ENCODE measurements around the gene JCHAIN.

The JCHAIN gene

DNA sequence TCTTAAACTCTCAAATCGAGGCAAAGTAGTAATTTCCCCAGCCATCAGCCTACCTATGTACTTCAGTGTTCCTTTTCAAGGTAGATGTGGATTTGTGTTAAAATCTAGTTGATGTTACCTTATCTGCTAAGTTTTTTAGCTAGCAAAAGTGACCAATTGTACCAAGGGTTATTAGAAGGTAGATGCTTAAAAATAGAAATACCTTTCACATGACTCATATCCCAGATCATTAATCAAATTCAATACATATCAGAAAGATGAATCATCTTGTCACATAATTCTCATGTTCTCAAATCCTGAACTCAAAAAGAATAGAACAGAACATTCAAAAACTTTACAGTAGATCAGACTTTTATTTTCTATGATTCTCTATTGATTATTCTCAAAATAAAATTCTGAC, 34.3 kb downstream of the JCHAIN start:
- TF ChIP-seq, protein P1, sequence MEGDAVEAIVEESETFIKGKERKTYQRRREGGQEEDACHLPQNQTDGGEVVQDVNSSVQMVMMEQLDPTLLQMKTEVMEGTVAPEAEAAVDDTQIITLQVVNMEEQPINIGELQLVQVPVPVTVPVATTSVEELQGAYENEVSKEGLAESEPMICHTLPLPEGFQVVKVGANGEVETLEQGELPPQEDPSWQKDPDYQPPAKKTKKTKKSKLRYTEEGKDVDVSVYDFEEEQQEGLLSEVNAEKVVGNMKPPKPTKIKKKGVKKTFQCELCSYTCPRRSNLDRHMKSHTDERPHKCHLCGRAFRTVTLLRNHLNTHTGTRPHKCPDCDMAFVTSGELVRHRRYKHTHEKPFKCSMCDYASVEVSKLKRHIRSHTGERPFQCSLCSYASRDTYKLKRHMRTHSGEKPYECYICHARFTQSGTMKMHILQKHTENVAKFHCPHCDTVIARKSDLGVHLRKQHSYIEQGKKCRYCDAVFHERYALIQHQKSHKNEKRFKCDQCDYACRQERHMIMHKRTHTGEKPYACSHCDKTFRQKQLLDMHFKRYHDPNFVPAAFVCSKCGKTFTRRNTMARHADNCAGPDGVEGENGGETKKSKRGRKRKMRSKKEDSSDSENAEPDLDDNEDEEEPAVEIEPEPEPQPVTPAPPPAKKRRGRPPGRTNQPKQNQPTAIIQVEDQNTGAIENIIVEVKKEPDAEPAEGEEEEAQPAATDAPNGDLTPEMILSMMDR (IDR thresholded peaks at IDR 0.05; ENCODE audit: low read depth, low read length) = no peak
- no peak for DNase-seq (ENCODE audit: extremely low read depth, low read depth)

DNA sequence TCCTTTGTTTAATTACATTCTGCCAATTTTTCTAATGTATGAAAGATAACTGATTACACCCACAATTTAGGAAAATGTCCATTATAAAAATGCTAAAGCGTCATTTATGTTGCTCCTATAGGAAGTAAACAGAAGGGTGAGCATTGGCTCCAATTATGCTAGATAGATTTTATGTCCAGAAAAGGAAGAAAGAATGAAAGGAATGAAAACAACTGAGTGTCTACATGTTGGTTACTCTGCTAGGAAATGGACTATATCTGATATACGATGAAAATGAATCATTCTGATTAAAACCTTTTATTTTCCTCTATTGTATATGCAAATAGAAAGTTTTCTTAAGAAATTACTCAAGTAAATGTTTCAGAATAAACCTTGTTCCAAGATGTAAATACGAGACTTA, 36.1 kb downstream of the JCHAIN start:
- no peak for DNase-seq (ENCODE audit: extremely low read depth, low read depth)
- TF ChIP-seq, protein P1 (IDR thresholded peaks at IDR 0.05; ENCODE audit: low read depth, low read length) = no peak

DNA sequence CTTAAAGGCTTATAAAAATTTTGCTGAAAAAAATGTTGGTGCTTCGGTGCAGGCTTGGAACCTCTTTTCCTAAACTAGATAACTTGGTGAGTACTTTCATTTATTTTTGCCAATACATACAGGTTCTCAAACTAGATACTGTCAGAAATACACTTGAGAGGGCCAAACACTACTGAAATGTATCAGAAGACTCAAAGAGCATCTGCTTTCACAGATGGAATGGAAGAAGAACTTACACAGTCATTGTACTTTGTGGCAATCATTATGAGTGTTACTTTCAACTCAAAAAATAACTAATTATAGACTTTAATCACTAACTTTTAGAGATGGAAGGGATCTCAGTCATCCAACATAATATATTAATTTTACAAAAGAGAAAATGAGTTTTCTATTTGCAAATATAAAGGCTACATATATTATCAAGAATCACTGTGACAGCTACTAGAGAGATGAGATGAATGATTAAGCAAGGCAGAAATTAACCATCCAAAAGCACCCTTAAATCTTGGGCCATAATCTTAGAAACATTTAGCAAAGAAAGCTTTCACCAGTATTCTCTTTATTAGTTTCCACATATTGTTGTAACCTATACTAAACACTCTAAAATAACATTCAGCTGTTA, 36.7 kb downstream of the JCHAIN start:
- TF ChIP-seq, protein P1 (IDR thresholded peaks at IDR 0.05; ENCODE audit: low read depth, low read length) = no peak
- no peak for DNase-seq (ENCODE audit: extremely low read depth, low read depth)

DNA sequence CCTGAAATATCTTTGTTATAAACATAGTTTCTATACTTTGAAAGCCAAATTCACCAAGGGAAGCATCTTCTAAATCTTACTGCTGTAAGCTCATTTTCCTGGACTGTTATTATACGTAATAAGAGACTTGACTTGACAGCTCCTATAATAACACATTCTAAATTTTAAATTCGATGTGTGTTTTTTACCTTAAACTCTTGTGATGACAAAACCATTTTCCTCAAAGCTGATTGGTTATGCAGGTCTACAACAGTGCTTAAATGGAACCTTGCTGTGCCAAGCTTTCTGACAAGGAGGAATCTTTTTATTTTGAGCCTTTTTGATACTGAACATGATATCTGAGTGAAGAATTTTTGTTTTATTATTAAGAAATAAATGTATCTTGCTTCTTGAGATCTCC, 37.9 kb downstream of the JCHAIN start, which contains the start of gene ENAM:
ENAM (plus strand) TSS at position 301 of the 400 bp plus-strand sequence. CDS start 757 bp downstream, outside the sequence.
- TF ChIP-seq, protein P1 (IDR thresholded peaks at IDR 0.05; ENCODE audit: low read depth, low read length) = no peak
- DNase-seq (ENCODE audit: extremely low read depth, low read depth) = no peak

DNA sequence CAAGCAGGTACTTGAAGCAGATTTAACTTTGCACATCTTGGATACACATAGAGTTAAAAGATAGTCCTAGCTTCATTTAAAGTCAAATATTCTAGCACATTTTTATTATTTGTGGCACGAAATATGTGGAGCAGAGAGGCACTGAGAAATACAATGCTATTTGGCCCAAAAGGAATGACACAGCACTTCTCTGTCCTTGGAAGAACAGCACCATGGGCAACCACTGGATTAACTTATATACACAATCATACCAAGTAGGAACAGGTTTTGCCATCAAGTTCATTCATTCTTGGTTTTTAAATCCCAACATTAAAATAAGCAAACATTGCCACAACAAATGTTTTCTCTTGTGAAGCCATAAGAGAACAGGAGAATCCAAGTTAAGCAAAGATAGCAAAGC, 38.7 kb downstream of the JCHAIN start:
- DNase-seq (ENCODE audit: extremely low read depth, low read depth) = no peak

DNA sequence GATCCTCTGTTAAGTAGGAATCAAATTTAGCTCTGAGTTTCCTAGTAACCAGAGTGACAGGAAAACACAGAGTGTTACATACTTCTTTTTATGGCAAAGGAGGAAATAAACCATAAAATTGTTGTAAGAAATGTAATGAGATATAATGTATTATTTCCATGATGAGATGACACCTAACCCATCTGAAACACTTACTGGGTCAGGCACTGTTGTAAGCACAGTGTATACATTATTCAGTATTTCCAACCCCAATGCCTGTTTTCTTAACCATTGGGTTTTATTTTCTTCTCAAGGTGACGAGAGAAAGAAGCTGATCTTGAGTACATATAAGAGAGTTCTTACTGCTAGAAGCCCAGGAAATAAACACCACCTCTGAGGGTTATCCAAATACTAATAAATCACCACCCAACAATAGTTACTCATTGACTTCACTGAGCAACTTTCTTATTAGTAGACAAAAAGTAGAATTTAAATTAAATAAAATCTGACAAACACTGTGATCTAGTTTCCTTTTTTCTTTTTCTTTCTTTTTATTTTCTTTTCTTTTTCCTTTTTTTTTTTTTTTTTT, 42.0 kb downstream of the JCHAIN start:
- TF ChIP-seq, protein P1 (IDR thresholded peaks at IDR 0.05; ENCODE audit: low read depth, low read length) = no peak
- DNase-seq (ENCODE audit: extremely low read depth, low read depth) = no peak

More for the DNA sequence above, 38.7 kb downstream of the JCHAIN start:
- TF ChIP-seq, protein P1 (IDR thresholded peaks at IDR 0.05; ENCODE audit: low read depth, low read length) = no peak

DNA sequence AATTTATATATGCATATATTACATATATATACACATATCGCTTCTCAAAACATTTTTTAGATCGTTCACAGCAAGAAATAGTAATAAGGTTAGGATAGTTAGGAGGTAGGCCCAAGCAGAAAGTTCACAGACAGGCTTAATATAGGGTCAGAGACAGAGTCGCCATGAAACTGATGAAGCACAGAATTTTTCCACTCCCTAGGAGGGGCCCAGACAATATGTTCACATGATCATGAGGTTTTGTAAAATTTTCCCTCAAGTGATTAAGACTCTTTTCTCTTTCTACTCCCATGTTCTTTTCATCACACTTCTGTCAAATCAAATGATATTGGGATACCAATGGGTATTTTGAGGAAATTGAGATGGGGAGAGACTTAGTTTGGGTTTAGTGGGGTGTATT, 43.0 kb downstream of the JCHAIN start:
- TF ChIP-seq, protein P1 (IDR thresholded peaks at IDR 0.05; ENCODE audit: low read depth, low read length) = no peak
- DNase-seq (ENCODE audit: extremely low read depth, low read depth) = no peak

Measured in AG09319 (cell line).